ENCODE data around the gene EEF2K.
"Not testable (repeated sequence)": the region's sequence is repeated elsewhere in the genome, so short reads cannot be mapped to it uniquely, and the experiment has no call there.

Gene EEF2K

GRCh38 chr16:22297871-22298733, 92.0 kb downstream of the EEF2K start:
- peak; percentile 83 for DNase-seq (ENCODE audit: extremely low read depth, low read depth)
- TF ChIP-seq CTCF (IDR thresholded peaks at IDR 0.05; ENCODE audit: low read depth, low read length, missing control alignments), result no peak
- H3K4me3 ChIP-seq (replicated peaks; ENCODE audit: low read depth, low read length), result peak overlapping the region; percentile 79

- DNase-seq (ENCODE audit: extremely low read depth, low read depth), result no peak
- peak overlapping the region; percentile 79 for H3K4me3 ChIP-seq (replicated peaks; ENCODE audit: low read depth, low read length)
- no peak for TF ChIP-seq CTCF (IDR thresholded peaks at IDR 0.05; ENCODE audit: low read depth, low read length, missing control alignments)
Observed at GRCh38 chr16:22299036-22299435, 93.0 kb downstream of the EEF2K start.

GRCh38 chr16:22300427-22301071, 94.5 kb downstream of the EEF2K start:
- H3K4me3 ChIP-seq (replicated peaks; ENCODE audit: low read depth, low read length), result no peak overlapping the region
- TF ChIP-seq CTCF (IDR thresholded peaks at IDR 0.05; ENCODE audit: low read depth, low read length, missing control alignments), result peak; percentile 82
- DNase-seq (ENCODE audit: extremely low read depth, low read depth), result no peak

- not testable (repeated sequence) for H3K4me3 ChIP-seq (replicated peaks; ENCODE audit: low read depth, low read length); DNase-seq (ENCODE audit: extremely low read depth, low read depth)
Observed at GRCh38 chr16:22301423-22301822, 95.3 kb downstream of the EEF2K start.

GRCh38 chr16:22302776-22303363, 96.8 kb downstream of the EEF2K start:
- DNase-seq (ENCODE audit: extremely low read depth, low read depth), result no peak
- H3K4me3 ChIP-seq (replicated peaks; ENCODE audit: low read depth, low read length), result no peak overlapping the region
- TF ChIP-seq CTCF (IDR thresholded peaks at IDR 0.05; ENCODE audit: low read depth, low read length, missing control alignments), result no peak

GRCh38 chr16:22304411-22304810, 98.3 kb downstream of the EEF2K start:
- no peak for DNase-seq (ENCODE audit: extremely low read depth, low read depth)
- no peak for TF ChIP-seq CTCF (IDR thresholded peaks at IDR 0.05; ENCODE audit: low read depth, low read length, missing control alignments)
- no peak overlapping the region for H3K4me3 ChIP-seq (replicated peaks; ENCODE audit: low read depth, low read length)

- no peak for TF ChIP-seq CTCF (IDR thresholded peaks at IDR 0.05; ENCODE audit: low read depth, low read length, missing control alignments)
- H3K4me3 ChIP-seq (replicated peaks; ENCODE audit: low read depth, low read length), result no peak overlapping the region
- DNase-seq (ENCODE audit: extremely low read depth, low read depth), result no peak
Observed at GRCh38 chr16:22306788-22307187, 100.7 kb downstream of the EEF2K start.
